Erythroblast (primary cell): Measurements from ENCODE around the gene HOXD12.

Experiments
- GATA1 ChIP-seq: IDR thresholded peaks from 2 replicates; pipeline ENCODE4 v1.6.1; 2011; ENCODE audit warnings: low read depth, mild to moderate bottlenecking, control low read depth, low read length, moderate library complexity
- POLR2A ChIP-seq: IDR thresholded peaks from 2 replicates; pipeline ENCODE4 v1.6.1; 2011; ENCODE audit warnings: mild to moderate bottlenecking, low read length

DNA sequence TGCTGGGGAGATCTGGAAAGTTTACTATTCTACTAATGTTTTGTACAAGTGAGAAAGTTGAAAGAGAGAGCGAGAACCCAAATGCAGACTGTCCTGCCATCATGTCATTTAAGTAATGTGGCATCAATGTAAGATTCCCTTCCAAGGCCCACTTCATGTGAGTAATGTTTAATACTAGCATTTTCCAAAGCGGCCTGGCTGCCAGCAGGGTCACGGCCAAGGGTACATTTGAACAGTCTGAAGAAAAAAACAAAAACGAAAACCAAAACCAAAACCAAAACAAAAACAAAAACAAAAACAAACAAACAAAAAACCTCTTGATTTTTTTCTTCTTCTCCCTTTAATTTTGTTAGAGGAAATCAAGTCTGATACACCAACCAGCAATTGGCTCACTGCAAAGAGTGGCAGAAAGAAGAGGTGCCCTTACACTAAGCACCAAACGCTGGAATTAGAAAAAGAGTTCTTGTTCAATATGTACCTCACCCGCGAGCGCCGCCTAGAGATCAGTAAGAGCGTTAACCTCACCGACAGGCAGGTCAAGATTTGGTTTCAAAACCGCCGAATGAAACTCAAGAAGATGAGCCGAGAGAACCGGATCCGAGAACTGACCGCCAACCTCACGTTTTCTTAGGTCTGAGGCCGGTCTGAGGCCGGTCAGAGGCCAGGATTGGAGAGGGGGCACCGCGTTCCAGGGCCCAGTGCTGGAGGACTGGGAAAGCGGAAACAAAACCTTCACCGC, 19.2 kb downstream of the HOXD12 start:
- no peak for TF ChIP-seq POLR2A
- TF ChIP-seq GATA1 = no peak
